ENCODE data around the gene PARS2.

- TF ChIP-seq CTCF (conservative IDR thresholded peaks at IDR 0.05; ENCODE audit: low read depth, low read length) = no peak
- TF ChIP-seq EZH2 (IDR thresholded peaks at IDR 0.05; ENCODE audit: low read length, unreplicated experiment) = no peak
- no peak for TF ChIP-seq EZH2phosphoT487 (IDR thresholded peaks at IDR 0.05; ENCODE audit: borderline replicate concordance, low read length)
Observed at GRCh38 chr1:54750596-54750995, 13.7 kb downstream of the PARS2 start.

Data from PC-3 (cell line).